ENCODE data around the gene RAB31.

DNA sequence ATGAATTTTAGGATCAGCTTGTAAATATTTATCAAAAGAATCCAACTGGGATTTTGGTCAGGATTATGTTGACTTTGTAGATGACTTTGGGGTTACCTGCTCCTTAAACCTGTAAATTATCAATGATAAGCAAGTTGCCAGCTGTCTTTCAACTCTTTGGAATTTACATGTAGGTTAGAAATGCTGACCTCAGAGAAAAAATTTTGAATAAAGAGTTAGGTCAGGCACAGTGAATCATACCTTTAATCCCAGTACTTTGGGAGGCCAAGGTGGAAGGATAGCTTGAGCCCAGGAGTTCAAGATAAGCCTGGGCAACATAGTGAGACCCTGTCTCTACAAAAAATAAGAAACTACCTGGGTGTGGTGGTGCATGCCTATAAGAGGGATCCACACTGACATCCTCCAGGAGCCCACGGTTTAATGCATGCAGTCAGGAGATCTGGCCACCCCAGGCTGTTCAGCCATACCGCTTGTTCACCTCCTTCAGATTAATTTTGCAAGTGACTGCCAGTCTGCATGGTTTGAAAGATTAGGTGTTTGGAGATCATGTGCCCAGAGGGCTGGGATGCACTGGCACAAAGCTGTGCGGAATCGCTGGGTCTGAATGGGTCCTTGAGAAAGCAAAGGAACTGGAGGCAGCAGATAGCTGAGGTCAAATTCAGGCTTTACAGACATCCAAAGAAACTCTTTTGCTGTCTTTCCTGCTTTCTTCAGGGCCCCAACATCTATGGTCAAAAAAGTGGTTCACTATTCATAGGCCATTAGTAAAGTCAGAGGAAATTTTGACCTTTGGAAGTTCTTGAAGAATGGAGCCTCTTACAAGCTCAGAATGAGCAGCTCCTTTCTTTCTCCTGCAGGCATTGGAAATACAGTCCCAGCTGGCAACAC is 94.3 kb downstream of the RAB31 start:
- TF ChIP-seq EP300 (IDR thresholded peaks at IDR 0.05; ENCODE audit: borderline replicate concordance in 1 of 2, low read depth in 1 of 2, low read length in 1 of 2) (no peak), CHD2 (IDR thresholded peaks at IDR 0.05; ENCODE audit: low read length, partially characterized antibody) (no peak), NFIC (IDR thresholded peaks at IDR 0.05; ENCODE audit: borderline replicate concordance) (no peak), EZH2phosphoT487 (IDR thresholded peaks at IDR 0.05; ENCODE audit: borderline replicate concordance, low read depth) (no peak), MXI1 (IDR thresholded peaks at IDR 0.05; ENCODE audit: low read depth, low read length) (no peak)
- TF ChIP-seq, protein P1, sequence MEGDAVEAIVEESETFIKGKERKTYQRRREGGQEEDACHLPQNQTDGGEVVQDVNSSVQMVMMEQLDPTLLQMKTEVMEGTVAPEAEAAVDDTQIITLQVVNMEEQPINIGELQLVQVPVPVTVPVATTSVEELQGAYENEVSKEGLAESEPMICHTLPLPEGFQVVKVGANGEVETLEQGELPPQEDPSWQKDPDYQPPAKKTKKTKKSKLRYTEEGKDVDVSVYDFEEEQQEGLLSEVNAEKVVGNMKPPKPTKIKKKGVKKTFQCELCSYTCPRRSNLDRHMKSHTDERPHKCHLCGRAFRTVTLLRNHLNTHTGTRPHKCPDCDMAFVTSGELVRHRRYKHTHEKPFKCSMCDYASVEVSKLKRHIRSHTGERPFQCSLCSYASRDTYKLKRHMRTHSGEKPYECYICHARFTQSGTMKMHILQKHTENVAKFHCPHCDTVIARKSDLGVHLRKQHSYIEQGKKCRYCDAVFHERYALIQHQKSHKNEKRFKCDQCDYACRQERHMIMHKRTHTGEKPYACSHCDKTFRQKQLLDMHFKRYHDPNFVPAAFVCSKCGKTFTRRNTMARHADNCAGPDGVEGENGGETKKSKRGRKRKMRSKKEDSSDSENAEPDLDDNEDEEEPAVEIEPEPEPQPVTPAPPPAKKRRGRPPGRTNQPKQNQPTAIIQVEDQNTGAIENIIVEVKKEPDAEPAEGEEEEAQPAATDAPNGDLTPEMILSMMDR (IDR thresholded peaks at IDR 0.05) = no peak
- TF ChIP-seq, protein P2, sequence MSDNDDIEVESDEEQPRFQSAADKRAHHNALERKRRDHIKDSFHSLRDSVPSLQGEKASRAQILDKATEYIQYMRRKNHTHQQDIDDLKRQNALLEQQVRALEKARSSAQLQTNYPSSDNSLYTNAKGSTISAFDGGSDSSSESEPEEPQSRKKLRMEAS (IDR thresholded peaks at IDR 0.05; ENCODE audit: low read depth) = no peak

Measured in SK-N-SH (cell line).